Vagina (tissue), 2 donors: ENCODE results near the gene EHD3.

ENCODE experiments used
- CTCF ChIP-seq, 3 experiments: fragments of 450-650 bp in 2 of 3; fragments of 200-600 bp in 1 of 3; sonication (generic) in 1 of 3; IDR thresholded peaks; one replicate each; pipeline ENCODE4 v1.5.1; 2017 to 2019; ENCODE audit warnings: antibody characterized with exemption in 3 of 3, mild to moderate bottlenecking in 2 of 3, moderate library complexity in 2 of 3
- POLR2A ChIP-seq, 2 donors: fragments of 450-650 bp; IDR thresholded peaks; one replicate each; pipeline ENCODE4 v1.6.1; 2017; ENCODE audit warnings: antibody characterized with exemption in 2 of 2, mild to moderate bottlenecking in 2 of 2, moderate library complexity in 2 of 2
- POLR2AphosphoS5 ChIP-seq, 2 donors: sonication (generic); formaldehyde crosslinking; IDR thresholded peaks; one replicate each; pipeline ENCODE4 v1.9.0; 2017; ENCODE audit warnings: antibody characterized with exemption in 2 of 2, mild to moderate bottlenecking in 2 of 2, low read depth in 1 of 2; ENCODE audit not compliant: insufficient read depth in 1 of 2

GRCh38 chr2:31263636-31264190 is 29.8 kb downstream of the EHD3 start:
- TF ChIP-seq POLR2AphosphoS5 (IDR thresholded peaks at IDR 0.05; ENCODE audit: insufficient read depth in 1 of 2, low read depth in 1 of 2): no peak
- no peak for TF ChIP-seq CTCF (IDR thresholded peaks at IDR 0.05)
- TF ChIP-seq POLR2A (IDR thresholded peaks at IDR 0.05): no peak
